ENCODE data around the gene CHAD.
"Not testable (repeated sequence)": the region's sequence is repeated elsewhere in the genome, so short reads cannot be mapped to it uniquely, and the experiment has no call there.

Gene CHAD

GRCh38 chr17:50452630-50453300 is 15.9 kb downstream of the CHAD start:
- DNase-seq, result no peak

- no peak for DNase-seq
These were observed 16.6 kb downstream of the CHAD start for GRCh38 chr17:50451943-50452629.

DNA sequence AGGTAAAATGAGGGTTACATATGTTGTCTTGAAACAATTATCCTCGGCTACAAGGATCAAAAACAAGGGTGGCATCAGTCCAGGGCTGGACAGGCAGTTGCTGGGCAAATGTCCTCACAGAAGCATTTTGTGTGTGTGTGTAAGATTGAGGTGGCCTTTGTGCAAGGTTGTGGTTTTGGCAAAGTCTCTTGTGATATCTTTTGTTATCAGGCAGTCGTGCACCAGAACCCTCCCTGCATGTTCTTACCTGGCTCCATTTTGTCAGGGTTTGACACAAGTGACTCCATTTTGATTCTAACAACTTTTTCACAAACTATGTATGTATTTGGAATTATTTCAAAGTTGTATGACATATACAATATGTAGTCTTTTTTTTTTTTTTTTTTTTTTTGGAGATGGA is 20.0 kb downstream of the CHAD start:
- DNase-seq, result no peak

DNA sequence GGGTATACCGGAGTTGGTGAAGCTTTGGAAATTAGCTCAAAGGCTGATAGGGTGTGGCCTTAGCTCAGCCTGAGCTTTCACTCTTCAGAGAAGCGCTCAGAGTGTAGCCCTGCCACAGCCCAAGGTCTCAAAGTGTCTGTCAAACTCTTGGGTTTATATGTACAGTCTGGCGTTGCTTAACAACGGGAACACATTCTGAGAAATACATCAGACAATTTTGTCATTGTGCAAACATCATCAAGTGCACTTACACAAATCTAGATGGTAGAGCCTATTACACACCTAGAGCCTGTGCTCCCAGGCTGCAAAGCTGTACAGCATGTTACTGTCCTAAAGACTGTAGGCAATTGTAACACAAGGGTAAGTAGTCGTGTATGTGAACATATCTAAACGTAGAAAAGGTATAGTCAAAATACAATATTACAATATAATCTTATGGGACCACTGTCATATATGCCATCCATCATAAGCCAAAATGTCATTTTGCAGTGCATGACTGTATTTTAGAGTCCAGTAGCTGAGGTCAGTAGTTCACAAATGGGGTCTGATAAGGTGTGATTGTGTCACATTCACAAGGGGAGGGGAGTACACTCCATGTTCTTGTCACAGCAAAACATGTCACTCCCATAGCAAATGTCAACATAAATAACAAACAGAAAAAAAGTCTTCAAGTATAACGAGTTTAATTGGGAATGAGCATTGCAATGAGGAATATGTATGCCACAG is 20.6 kb downstream of the CHAD start:
- DNase-seq, result no peak

GRCh38 chr17:50445730-50446325 is 22.9 kb downstream of the CHAD start:
- no peak for DNase-seq

DNA sequence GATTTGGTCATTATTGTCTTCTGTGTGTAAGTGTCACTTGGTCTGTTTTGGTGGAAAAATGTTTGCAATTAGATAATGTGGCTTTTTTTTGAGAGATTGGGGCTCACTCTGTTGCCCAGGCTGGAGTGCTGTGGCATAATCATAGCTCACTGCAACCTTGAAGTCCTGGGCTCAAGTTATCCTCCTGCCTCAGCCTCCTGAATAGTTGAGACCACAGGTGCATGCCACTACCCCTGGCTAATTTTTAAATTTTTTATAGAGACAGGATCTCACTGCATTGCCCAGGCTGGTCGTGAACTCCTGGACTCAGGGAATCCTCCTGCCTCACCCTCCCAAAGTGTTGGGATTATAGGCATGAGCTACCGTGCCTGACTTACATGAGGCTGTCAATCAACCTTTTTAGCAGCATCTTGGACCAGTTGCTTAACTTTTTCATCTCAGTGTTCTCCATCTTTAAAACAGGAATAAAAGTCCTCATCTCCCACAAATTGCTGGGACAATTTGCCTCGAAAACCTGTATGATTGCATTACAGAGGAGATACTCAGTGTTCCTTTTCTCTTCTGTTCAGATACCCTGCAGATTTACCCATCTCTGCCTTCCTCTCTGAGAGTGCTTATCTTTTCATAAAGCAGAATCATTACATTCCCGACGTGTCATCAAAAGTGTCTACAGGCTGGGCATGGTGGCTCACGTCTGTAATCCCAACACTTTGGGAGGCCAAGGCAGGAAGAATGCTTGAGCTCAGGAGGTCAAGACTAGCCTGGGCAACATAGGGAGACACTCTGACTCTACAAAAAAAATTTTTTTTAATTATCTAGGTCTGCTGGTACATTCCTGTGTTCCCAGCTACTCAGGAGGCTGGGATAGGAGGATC is 23.6 kb downstream of the CHAD start:
- DNase-seq, result no peak

- no peak for DNase-seq
These were observed 25.1 kb downstream of the CHAD start for GRCh38 chr17:50443505-50443974.

GRCh38 chr17:50440838-50441829 is 27.5 kb downstream of the CHAD start:
- no peak for DNase-seq

DNA sequence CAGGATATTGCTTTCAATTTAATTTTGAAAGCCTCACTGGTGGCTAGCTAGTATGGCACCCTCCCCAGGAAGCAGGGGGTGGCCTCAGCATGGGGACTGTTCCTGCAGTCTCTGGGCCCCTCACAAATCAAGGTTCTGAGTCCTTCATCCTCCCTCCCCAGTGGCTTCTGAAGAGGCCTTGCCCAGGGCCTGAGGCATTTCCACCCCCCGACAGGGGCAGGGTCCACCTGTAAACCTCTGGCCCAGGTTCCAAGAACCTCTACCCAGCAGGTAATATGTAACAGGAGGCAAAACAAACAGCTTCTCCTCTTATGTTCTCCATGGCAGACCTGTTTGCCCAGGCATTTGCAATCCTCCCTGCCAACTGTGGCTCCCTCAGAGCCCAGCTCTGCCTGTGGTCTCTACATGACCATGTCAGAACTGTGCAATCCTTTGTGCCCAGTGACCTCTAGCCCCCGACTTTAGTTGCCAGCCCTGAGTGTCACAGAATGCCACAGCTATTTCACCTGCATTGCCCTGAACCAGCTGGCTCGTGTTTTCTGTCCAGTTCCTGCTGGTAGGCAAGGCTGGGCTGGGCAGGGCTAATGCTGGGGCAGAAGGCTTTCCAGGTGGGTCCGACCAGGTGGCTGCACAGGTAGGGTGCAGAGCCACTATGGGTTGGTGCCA is 28.4 kb downstream of the CHAD start:
- no peak for DNase-seq

GRCh38 chr17:50439008-50439407 is 29.7 kb downstream of the CHAD start:
- DNase-seq, result no peak

- no peak for DNase-seq
These were observed 31.3 kb downstream of the CHAD start for GRCh38 chr17:50437409-50437808.

GRCh38 chr17:50432125-50432762 is 36.4 kb downstream of the CHAD start:
- no peak for DNase-seq

- DNase-seq, result no peak
These were observed 37.7 kb downstream of the CHAD start for GRCh38 chr17:50430821-50431618.

- no peak for DNase-seq
These were observed 38.9 kb downstream of the CHAD start for GRCh38 chr17:50429793-50430192.

DNA sequence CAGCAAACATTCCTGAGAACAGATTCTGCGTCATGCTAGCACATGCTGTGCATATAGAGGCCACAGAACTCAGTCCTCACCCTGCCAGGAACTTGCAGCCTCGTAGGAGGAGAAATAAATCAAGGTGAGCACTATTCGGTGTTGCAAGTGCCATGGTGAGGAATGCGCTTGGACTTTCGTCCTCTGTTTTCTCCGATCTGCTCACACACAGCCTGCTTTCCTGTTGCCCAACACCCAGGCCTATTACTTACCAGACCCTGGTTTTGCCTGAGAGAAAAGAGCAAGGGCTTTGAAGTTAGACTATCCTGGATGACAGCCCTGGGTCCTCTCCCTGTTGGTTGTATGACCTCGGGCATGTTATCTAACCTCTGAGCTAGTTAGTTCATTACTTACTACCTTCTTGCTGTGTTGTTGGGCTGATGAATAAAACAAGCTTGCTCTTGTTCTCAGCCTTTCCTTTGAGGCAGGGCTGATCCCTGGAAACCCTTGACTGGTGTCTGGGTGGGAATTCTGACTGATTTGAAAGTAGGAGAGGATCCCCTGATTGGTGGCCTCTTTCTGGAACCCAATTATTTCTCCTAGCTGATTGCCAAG is 39.8 kb downstream of the CHAD start:
- DNase-seq, result no peak

DNA sequence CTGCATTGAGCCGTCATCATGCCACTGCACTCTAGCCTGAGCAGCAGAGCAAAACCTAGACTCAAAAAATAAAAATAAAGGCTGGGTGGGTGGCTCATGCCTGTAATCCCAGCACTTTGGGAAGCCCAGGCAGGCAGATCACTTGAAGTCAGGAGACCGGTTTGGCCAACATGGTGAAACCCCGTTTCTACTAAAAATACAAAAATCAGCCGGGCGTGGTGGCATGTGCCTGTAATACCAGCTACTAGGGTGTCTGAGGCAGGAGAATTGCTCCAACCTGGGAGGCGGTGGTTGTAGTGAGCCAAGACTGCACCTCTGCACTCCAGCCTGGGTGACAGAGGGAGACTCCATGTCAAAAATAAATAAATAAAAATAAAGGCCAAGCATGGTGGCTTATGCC is 40.6 kb downstream of the CHAD start:
- not testable (repeated sequence) for DNase-seq

DNA sequence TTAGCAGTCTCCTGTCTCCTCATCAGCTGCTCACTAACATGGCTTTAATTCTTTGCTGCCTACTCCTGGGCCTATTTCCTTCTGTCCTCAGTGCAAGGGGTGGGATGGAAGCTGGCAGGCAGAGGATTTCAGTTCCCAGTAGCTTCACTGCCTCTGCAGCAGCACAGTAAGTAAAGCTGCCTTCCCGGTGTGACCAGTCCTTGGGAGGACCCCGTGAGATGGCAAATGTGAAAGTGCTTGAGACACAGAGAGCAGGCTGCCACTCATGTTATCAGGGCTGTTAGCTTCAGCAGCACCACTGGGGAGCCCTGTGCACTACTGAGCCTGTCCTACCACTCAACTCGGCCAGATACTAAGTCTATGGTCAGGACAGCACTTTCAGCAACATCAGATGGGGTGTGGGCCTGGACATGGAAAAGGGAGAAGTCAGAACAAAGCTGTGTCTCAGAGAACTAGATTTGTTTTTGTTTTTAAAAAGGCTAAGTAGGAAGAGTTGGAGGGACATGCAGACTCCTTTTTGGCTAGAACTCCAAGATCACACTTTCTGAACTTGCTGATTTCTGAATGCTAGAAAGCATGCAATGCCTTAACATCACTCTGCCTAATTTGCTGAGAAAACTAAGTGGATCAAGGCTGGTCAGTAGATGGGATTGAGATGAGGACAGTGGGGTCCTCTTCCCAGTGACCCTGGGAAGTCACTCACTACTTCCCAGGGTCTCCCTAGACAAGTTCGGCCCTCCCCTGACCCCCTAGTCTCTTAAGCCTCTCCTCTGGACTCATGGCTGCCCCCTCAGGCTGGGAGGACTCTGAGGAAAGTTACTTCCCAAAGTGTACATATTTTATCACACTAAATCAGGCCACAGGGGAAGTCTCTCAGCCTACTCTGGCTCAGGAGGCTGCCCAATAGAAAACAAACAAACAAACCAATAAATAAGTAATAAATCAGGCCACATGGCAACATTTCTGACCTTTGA is 41.6 kb downstream of the CHAD start:
- no peak for DNase-seq

DNA sequence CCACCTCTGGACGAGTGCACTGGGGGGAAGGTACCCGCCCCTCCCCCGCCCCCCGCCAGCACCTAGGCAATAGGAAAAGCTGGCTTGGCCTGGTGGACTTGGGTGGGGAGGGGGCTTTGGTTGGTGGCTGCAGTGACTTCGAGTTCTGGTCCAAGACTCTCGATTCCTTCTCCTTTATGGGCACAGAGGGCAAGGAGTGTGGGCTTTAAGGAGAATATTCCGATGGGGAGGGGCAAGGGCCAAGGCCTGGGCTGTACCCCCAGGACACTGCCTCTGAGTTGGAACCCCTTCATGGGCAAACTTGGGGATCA is 42.3 kb downstream of the CHAD start:
- DNase-seq, result no peak
